NCI-H345 (cell line): Measurements from ENCODE around the gene RASAL2.
"Not testable (repeated sequence)": the region's sequence is repeated elsewhere in the genome, so short reads cannot be mapped to it uniquely, and the experiment has no call there.

Source experiments
- DNase-seq: peaks from one replicate; lab custom pipeline; 2025; lab: John Stamatoyannopoulos, UW

RASAL2 gene

DNA sequence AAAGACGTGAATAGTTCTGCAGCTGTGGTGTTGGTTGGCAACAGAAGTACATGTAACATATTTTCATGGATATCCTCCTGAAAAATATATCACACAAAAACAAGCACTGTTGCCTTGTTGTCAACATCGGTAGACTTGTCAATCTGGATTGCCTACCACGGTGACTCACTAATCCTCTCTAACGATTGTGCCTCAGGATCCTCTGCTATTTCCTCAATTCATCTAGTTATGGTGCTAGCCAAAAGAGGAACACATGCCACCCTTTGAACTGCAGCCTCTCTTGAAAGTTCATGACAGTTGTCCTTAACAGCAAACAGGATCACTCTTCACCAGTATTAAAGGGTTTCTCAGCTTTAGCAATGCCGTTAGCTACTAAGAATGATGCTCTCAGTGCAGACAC is 25.7 kb downstream of the RASAL2 start:
- no peak for DNase-seq

DNA sequence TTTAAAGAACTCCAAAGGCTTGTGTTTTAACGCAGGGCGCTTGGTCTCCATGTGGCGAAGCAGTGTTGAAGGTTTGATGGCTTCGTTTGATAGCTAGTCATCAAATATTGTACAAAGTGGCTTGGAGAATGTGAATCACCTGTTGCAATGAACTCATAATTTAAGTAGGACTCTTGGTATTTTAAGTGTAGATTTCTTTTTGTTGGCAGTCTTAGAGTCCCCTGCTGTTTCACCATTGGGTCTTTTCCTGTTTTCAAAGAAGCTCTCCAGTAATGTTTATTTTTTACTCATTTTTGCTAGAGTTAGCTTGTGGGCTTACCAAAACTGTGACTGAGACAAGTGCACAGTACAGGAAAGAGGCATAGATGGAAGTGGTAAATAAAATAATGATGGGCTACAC is 26.2 kb downstream of the RASAL2 start:
- no peak for DNase-seq

DNA sequence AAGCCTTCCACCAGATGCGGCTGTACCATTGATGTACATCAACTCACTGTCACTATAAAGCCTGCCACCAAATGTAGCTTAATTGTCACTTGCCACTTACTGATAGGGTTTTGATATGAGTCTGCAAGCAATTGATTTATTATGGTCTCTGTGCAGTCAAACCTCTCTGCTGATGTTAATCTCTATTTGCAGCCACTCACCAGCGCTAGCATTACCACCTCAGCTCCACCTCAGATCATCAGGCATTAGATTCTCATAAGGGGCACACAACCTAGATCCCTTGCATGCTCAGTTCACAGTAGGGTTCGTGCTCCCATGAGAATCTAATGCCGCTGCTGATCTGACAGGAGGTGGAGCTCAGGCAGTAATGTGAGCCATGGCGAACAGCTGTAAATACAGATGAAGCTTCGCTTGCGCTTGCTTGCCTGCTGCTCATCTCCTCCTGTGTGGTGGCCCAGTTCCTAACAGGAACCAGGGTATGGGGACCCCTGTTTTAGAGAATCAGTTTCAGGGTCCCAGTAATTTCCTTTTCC is 26.7 kb downstream of the RASAL2 start:
- DNase-seq, result not testable (repeated sequence)

DNA sequence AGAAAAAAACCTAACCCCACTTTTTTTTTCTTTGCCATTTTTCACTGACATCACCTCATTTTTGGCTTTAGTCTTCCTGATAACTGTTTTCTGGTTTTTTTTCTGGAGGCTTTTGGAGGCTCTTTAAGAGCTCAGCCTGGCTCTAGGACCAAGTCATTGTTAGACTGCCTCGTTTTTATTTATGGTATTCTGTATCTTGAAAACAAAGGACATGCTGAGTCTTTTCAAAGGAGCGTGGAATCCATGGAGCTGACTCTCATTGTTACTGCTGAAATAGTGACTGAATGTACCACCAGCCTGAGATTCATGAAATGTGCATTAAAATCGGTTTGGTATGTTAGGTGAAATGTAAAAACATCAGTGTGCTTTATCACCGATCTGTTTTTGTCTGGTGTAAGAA is 28.0 kb downstream of the RASAL2 start:
- no peak for DNase-seq

GRCh38 chr1:178122283-178122682 is 28.4 kb downstream of the RASAL2 start:
- DNase-seq, result no peak

DNA sequence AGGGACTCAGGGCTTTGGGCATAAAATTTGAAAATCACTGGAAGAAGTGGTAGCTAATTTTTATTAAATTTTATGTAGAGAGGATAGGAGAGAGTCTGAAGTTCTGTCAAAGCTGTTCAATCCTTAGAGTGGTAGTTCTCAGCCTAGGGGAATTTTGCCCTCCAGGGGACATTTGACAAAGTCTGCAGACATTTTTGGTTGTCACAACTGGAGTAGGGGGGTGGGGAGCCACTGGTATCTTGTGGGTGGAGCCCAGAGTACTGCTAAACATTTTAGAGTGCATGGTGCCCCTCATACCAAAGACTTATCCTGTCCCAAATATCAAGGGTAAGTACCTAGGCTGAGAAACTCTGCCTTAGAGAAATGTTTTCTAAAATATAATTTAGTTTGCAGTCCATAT is 30.2 kb downstream of the RASAL2 start:
- DNase-seq, result no peak

- no peak for DNase-seq
Measured at GRCh38 chr1:178126261-178126660, 32.4 kb downstream of the RASAL2 start.

DNA sequence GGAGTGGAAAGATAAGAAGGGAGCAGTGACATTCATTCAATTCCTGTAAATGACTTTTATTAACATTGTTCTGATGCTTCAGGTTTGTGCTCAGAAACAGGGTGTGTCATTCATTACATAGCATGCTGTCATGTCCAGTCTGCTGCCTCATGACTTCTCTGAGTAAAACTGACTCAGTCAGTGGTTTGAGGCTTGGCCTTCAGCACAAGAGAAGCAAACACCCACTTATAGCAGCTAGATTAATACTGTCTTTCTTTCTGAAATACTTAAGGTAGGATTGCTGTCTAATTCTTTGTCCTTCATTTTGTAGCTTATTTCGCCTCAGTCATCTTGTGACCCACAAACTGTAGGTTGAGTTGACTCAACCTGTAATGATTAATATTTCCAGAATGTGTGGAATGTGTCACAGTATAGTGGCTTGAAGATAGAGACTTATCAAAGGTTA is 32.9 kb downstream of the RASAL2 start:
- no peak for DNase-seq

- DNase-seq, result no peak
Measured at GRCh38 chr1:178127482-178128191, 33.7 kb downstream of the RASAL2 start.

- no peak for DNase-seq
Measured at GRCh38 chr1:178133239-178133989, 39.5 kb downstream of the RASAL2 start.

DNA sequence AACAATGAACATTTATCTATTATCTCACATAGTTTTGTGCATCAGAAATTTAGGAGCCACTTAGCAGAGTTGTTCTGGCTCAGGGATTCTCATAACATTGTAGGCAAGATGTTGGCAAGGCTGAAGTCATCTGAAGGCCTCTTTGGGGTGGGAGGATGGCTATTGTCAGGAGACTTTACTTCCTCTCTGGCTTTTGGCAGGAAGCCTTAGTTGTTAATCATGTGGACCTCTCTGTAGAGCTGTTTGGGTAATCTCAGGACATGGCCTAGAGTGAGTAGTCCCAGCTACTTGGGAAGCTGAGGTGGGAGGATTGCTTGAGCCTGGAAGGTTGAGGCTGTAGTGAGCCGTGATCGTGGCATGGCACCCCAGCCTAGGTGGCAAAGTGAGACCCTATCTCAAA is 40.2 kb downstream of the RASAL2 start:
- no peak for DNase-seq

DNA sequence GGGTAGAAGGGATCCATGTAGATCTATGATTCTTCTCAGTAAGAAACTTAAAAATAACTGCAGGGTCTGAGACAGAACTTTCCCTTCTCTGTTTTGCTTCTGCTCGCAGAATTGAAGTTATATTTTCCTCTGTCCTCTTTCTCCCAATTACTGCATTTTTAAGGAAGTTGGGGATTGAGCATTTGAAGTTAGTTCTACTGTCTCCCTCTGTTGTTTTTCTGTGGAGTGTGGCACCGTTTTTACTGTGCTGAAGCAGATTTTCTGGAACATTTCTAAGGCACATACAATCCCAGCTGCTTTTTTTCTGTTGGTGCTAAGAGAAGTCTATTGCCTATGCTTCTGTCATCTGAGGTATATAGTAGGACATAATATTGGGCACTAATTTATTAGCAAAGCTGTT is 43.3 kb downstream of the RASAL2 start:
- DNase-seq, result no peak

DNA sequence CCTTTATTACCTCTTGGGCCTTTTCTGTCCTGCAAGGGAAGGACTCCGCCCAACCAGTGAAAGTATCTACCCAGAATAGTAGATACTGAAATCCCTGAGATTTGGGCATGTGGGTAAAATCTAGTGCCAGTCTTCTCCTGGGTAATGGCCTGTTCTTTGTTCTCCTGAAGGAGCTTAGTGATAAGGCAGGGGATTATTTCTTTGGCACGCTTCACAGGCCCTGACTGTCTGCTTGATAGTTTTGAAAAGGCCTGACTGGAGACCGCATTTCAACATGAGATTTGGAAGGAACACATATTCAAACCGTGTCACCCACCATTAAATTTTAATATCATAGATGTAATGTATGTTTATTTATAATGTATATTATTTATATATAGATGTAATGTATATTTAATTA is 48.9 kb downstream of the RASAL2 start:
- no peak for DNase-seq

DNA sequence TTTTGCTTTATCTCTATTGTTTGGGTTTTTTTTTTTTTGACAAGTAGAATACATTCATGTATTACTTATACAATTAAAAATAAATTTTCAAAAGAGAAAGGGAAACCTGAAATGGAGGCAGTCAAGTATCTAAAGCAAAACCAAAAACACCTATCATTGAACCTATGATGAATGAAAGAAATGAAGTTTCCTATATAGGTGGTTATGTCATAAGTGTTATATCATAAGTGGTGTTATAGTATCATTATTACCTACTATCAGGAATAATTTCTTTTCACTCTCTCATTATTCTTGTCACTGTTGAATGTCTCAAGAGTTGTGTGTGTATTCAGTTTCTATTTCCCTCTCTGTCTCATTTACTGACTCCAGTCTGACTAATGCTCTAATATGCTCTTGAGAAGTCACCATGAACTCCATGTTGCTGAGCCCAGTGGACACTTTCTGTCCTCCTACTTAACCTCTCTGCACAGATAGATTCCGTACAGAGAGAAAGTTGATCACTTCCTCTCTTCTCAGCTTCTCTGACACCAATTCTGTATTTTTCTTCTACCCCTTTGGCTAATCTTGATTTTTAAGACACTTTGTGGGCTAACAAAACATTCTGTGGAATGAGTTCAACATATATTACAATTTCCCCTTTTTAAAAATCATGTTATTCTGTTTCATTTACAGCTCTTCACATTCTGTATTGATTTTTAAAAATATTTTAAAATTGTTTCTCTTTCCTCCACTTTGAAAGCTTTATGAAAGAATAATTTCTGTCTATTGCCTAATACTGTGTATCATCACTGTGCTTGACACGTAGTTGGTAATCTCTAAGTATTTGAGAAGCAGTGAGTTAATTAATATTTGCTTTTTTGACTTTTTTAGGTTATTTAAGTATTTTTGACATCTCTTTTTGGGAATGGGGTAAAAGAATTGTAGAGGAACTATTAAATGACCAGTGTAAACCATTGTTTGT is 50.1 kb downstream of the RASAL2 start:
- no peak for DNase-seq

GRCh38 chr1:178145605-178146004 is 51.7 kb downstream of the RASAL2 start:
- DNase-seq, result no peak

- DNase-seq, result no peak
Measured at GRCh38 chr1:178146436-178146835, 52.5 kb downstream of the RASAL2 start.

- DNase-seq, result no peak
Measured at GRCh38 chr1:178150610-178151009, 56.7 kb downstream of the RASAL2 start.

DNA sequence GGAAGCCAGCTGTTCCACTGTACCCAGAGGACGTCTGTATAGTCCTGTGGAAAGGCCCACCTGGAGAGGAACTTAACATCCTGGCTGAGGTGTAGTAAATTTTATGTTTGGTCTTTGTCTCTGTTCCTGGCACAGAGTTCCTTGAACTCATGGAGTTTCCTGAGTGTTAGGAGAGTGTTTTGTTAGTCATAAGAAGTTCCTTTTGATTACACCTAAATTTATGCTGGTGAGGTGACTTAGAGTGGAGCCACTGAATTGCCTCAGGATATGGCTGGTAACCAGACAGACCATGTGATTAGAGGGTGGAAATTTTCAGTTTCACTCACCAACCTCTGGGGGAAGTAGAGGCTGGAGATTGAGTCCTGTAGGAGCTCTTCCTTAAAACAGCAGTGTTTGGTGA is 57.9 kb downstream of the RASAL2 start:
- DNase-seq, result no peak

- DNase-seq, result no peak
Measured at GRCh38 chr1:178155481-178156255, 61.8 kb downstream of the RASAL2 start.

DNA sequence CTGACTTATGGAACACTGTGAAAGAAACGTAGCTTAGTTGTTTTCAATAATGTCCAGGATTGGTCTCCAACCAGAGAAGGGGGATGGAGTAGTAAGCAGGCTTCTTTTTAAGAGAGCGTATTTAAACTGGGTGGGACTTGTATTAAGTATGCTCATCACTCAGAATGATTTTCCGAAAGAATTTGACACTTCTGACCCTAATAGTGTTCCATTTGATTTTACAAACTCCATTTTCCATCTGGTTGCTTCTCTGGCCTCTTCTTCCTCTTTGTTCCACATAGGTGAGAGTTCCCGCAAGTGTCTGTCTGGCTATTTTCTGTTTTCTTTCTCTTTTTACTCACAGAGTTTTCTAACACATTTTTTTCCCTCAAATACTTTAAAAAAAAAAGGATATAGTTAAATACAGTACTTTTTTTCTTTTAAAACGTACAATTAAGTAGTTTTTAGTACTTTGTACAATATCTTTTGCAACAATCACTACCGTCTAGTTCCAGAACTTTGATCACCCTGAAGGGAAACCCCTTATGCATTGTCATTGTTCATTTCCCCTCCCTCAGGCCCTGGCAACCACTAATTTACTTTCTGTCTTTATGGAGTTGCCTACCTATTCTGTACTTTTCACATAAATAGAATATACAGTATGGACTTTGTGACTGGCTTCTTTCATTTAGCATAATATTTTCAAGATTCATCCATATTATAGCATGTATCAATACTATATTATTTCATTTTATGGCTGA is 67.0 kb downstream of the RASAL2 start:
- no peak for DNase-seq

- no peak for DNase-seq
Measured at GRCh38 chr1:178161516-178161915, 67.6 kb downstream of the RASAL2 start.
